SK-N-SH (cell line): Measurements from ENCODE around the gene FAF2. TPM values are rescaled to one million over a fixed set of nuclear protein-coding genes. Genes with fewer than 3 reads are reported as not detected.

Experiments
- CTCF ChIA-PET: fragments of 300-600, 350-600 bp; formaldehyde crosslinking; extraction: SDS; loops from one replicate; lab custom pipeline; 2021; lab: Yijun Ruan, JAX
- POLR2A ChIA-PET: fragments of 350-600 bp; sonication (Branson Sonifier 250); formaldehyde crosslinking; extraction: SDS; loops from one replicate; lab custom pipeline; 2020; ENCODE audit warnings: antibody characterized with exemption, inconsistent platforms; lab: Yijun Ruan, JAX
- DNase-seq: peaks from one replicate; pipeline ENCODE4 v3.0.0; 2012
- H2AFZ ChIP-seq: fragments of 200-600 bp; sonication (generic); 2 replicates; pipeline ENCODE4 v1.8.1; 2016; ENCODE audit warnings: antibody characterized with exemption, mild to moderate bottlenecking, low read depth
- H3F3A ChIP-seq: fragments of 200-600 bp; sonication (generic); replicated peaks from 2 replicates; pipeline ENCODE3; 2016; ENCODE audit warnings: antibody characterized with exemption, mild to moderate bottlenecking; ENCODE audit not compliant: insufficient read depth
- H3K27ac ChIP-seq, 2 experiments: fragments of 200-500 bp in 1 of 2; fragments of 200-600 bp in 1 of 2; sonication (Bioruptor generic) in 1 of 2; sonication (generic), shearing (Covaris generic) in 1 of 2; 2 replicates each; pipeline versions ENCODE4 v1.5.1 to v1.6.1; 2014 to 2016; ENCODE audit warnings: low read depth in 2 of 2, inconsistent platforms in 1 of 2, low read length in 1 of 2, mild to moderate bottlenecking in 1 of 2, mixed read lengths in 1 of 2
- H3K27me3 ChIP-seq: fragments of 200-600 bp; sonication (generic), shearing (Covaris generic); 2 replicates; pipeline ENCODE4 v1.6.1; 2016; ENCODE audit warnings: mixed run types; ENCODE audit not compliant: insufficient read depth
- H3K36me3 ChIP-seq, 2 experiments: fragments of 200-500 bp in 1 of 2; fragments of 200-600 bp in 1 of 2; sonication (Bioruptor generic) in 1 of 2; sonication (generic) in 1 of 2; replicated peaks in 1 of 2; 2 replicates each; pipeline versions ENCODE3 to v1.5.1; 2014 to 2016; ENCODE audit warnings: low read length in 1 of 2, mild to moderate bottlenecking in 1 of 2; ENCODE audit not compliant: insufficient read depth in 2 of 2, control insufficient read depth in 1 of 2
- H3K4me1 ChIP-seq, 2 experiments: fragments of 200-500 bp in 1 of 2; fragments of 200-600 bp in 1 of 2; sonication (Bioruptor generic) in 1 of 2; sonication (generic), shearing (Covaris generic) in 1 of 2; 2 replicates each; pipeline versions ENCODE4 v1.5.1 to v1.6.1; 2014 to 2016; ENCODE audit warnings: low read depth in 1 of 2, low read length in 1 of 2, mixed run types in 1 of 2; ENCODE audit not compliant: insufficient read depth in 2 of 2, control insufficient read depth in 1 of 2
- H3K4me2 ChIP-seq: fragments of 200-600 bp; sonication (generic), shearing (Covaris generic); 2 replicates; pipeline ENCODE4 v1.6.1; 2017; ENCODE audit warnings: mixed run types
- H3K4me3 ChIP-seq, 2 experiments: fragments of 200-500 bp in 1 of 2; fragments of 200-600 bp in 1 of 2; sonication (Bioruptor generic) in 1 of 2; sonication (generic), shearing (Covaris generic) in 1 of 2; 2 replicates each; pipeline versions ENCODE4 v1.5.1 to v1.8.1; 2014 to 2016; ENCODE audit warnings: low read depth in 2 of 2, inconsistent platforms in 1 of 2, low read length in 1 of 2, mild to moderate bottlenecking in 1 of 2, mixed read lengths in 1 of 2, moderate library complexity in 1 of 2
- H3K79me2 ChIP-seq: fragments of 200-600 bp; sonication (generic); 2 replicates; pipeline ENCODE4 v1.8.1; 2017; ENCODE audit warnings: mild to moderate bottlenecking; ENCODE audit not compliant: insufficient read depth
- H3K9ac ChIP-seq: fragments of 200-600 bp; sonication (generic); 2 replicates; pipeline ENCODE4 v1.6.1; 2017; ENCODE audit warnings: mixed run types
- H3K9me2 ChIP-seq: fragments of 200-600 bp; sonication (generic); 2 replicates; pipeline ENCODE4 v1.6.1; 2017; ENCODE audit warnings: mixed run types
- H3K9me3 ChIP-seq: fragments of 200-600 bp; sonication (generic); 2 replicates; pipeline ENCODE4 v1.6.1; 2017; ENCODE audit warnings: mixed run types, mild to moderate bottlenecking, moderate library complexity
- H4K20me1 ChIP-seq: fragments of 200-600 bp; sonication (generic); 2 replicates; pipeline ENCODE4 v1.6.1; 2017; ENCODE audit warnings: mild to moderate bottlenecking, mixed run types; ENCODE audit not compliant: insufficient read depth
- CTCF ChIP-seq: fragments of 200-600 bp; sonication (generic); IDR thresholded peaks from 2 replicates; pipeline ENCODE4 v1.6.1; 2017; ENCODE audit warnings: antibody characterized with exemption, mild to moderate bottlenecking, moderate library complexity
- FOSL2 ChIP-seq: IDR thresholded peaks from 2 replicates; pipeline ENCODE4 v1.4.0; 2012; ENCODE audit warnings: low read depth, mild to moderate bottlenecking, moderate library complexity, borderline replicate concordance
- FOXJ3 ChIP-seq: sonication (generic); formaldehyde crosslinking; IDR thresholded peaks from 2 replicates; pipeline ENCODE4 v1.5.1; 2020; ENCODE audit warnings: mild to moderate bottlenecking, missing genetic modification reagents
- FOXM1 ChIP-seq: IDR thresholded peaks from 2 replicates; pipeline ENCODE4 v1.4.0; 2012; ENCODE audit warnings: low read depth, mild to moderate bottlenecking
- JUND ChIP-seq: IDR thresholded peaks from 2 replicates; pipeline ENCODE4 v1.4.0; 2012
- MXI1 ChIP-seq: IDR thresholded peaks from 2 replicates; pipeline ENCODE4 v1.6.1; 2012; ENCODE audit warnings: mild to moderate bottlenecking, low read depth, low read length, improper control_type of control experiment
- NRF1 ChIP-seq: IDR thresholded peaks from 2 replicates; pipeline ENCODE4 v1.6.1; 2012; ENCODE audit warnings: low read depth, mild to moderate bottlenecking, low read length
- POLR2AphosphoS5 ChIP-seq: IDR thresholded peaks from 2 replicates; pipeline ENCODE4 v1.6.1; 2012; ENCODE audit warnings: low read depth, low read length
- RAD21 ChIP-seq: IDR thresholded peaks from 2 replicates; pipeline ENCODE4 v1.6.1; 2012; ENCODE audit warnings: mild to moderate bottlenecking, low read length
- REST ChIP-seq: IDR thresholded peaks from 2 replicates; pipeline ENCODE4 v1.6.1; 2012; ENCODE audit warnings: mild to moderate bottlenecking, low read depth, low read length, moderate library complexity
- RFX5 ChIP-seq: IDR thresholded peaks from 2 replicates; pipeline ENCODE4 v1.6.1; 2012; ENCODE audit warnings: mild to moderate bottlenecking, improper control_type of control experiment, low read length
- RXRA ChIP-seq: IDR thresholded peaks from 2 replicates; pipeline ENCODE4 v1.4.0; 2012; ENCODE audit warnings: low read depth, mild to moderate bottlenecking, borderline replicate concordance
- SMC3 ChIP-seq: IDR thresholded peaks from 2 replicates; pipeline ENCODE4 v1.6.1; 2012; ENCODE audit warnings: low read depth, low read length, improper control_type of control experiment
- TCF12 ChIP-seq: IDR thresholded peaks from 2 replicates; pipeline ENCODE4 v1.4.0; 2012
- YY1 ChIP-seq: IDR thresholded peaks from 2 replicates; pipeline ENCODE4 v1.4.0; 2012; ENCODE audit warnings: low read depth, mild to moderate bottlenecking
- WGBS: methylation state at CpG from one replicate; pipeline ENCODE4 v1.1.6; 2017; ENCODE audit warnings: low lambda C conversion rate; 5-methylcytosine and 5-hydroxymethylcytosine counted together
- polyA plus RNA-seq, 3 experiments: library from polyadenylated mRNA; depleted of rRNA; stranded (reverse); fragments of >200 nt; gene quantifications; 2 replicates each; pipeline ENCODE4 v1.2.3, GENCODE V29; 2012
- TF ChIP-seq, protein P1 (sequence below): IDR thresholded peaks from 2 replicates; pipeline ENCODE4 v1.4.0; 2012; ENCODE audit warnings: low read depth, borderline replicate concordance
- TF ChIP-seq, protein P2 (sequence below): fragments of 150-350 bp; IDR thresholded peaks from 2 replicates; pipeline ENCODE4 v1.6.1; 2016; ENCODE audit warnings: mild to moderate bottlenecking, low read depth, low read length
- TF ChIP-seq, protein P3 (sequence below): fragments of 150-350 bp; IDR thresholded peaks from 2 replicates; pipeline ENCODE4 v1.6.1; 2017; ENCODE audit warnings: antibody characterized with exemption, low read length, low read depth, borderline replicate concordance
- TF ChIP-seq, protein P4 (sequence below): IDR thresholded peaks from 2 replicates; pipeline ENCODE4 v1.4.0; 2012; ENCODE audit warnings: low read depth

The FAF2 gene
- polyA plus RNA-seq, 1 of the 3 experiments (the other 2 are of a cell fraction) = 25.5 TPM

GRCh38 chr5:176406436-176407052 lies 41.6 kb upstream of the FAF2 start:
- Histone ChIP-seq H3K36me3 (peaks cover 0 to 9% of the 10 kb centered on the region in 2 experiments), H2AFZ (no peak overlapping the region), H3K9me2 (no peaks in the 10 kb centered on the region), H3K4me3 (no peak overlapping the region), H3K9me3 (no peaks in the 10 kb centered on the region), H3F3A (no peaks in the 10 kb centered on the region), H4K20me1 (no peaks in the 10 kb centered on the region), H3K4me1 (no peaks in the 10 kb centered on the region), H3K79me2 (peaks cover 3% of the 10 kb centered on the region; the same call in 1 of the 2 replicates), H3K9ac (no peak overlapping the region), H3K27me3 (no peaks in the 10 kb centered on the region), H3K4me2 (no peak overlapping the region), H3K27ac (no peak overlapping the region)
- DNase-seq = peak; percentile 3
- WGBS = 90% methylated on average over 9 of the region's 9 CpGs
- TF ChIP-seq JUND (no peak), MXI1 (no peak), NRF1 (no peak), TCF12 (no peak), RFX5 (no peak), FOXJ3 (CRISPR knock-in tag) (no peak), REST (no peak), FOSL2 (no peak), RAD21 (no peak), CTCF (no peak), YY1 (no peak), SMC3 (no peak), FOXM1 (no peak), RXRA (no peak), POLR2AphosphoS5 (no peak)
- TF ChIP-seq, protein P1, sequence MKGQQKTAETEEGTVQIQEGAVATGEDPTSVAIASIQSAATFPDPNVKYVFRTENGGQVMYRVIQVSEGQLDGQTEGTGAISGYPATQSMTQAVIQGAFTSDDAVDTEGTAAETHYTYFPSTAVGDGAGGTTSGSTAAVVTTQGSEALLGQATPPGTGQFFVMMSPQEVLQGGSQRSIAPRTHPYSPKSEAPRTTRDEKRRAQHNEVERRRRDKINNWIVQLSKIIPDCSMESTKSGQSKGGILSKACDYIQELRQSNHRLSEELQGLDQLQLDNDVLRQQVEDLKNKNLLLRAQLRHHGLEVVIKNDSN = no peak
- TF ChIP-seq, protein P2, sequence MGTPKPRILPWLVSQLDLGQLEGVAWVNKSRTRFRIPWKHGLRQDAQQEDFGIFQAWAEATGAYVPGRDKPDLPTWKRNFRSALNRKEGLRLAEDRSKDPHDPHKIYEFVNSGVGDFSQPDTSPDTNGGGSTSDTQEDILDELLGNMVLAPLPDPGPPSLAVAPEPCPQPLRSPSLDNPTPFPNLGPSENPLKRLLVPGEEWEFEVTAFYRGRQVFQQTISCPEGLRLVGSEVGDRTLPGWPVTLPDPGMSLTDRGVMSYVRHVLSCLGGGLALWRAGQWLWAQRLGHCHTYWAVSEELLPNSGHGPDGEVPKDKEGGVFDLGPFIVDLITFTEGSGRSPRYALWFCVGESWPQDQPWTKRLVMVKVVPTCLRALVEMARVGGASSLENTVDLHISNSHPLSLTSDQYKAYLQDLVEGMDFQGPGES = no peak
- TF ChIP-seq, protein P3, sequence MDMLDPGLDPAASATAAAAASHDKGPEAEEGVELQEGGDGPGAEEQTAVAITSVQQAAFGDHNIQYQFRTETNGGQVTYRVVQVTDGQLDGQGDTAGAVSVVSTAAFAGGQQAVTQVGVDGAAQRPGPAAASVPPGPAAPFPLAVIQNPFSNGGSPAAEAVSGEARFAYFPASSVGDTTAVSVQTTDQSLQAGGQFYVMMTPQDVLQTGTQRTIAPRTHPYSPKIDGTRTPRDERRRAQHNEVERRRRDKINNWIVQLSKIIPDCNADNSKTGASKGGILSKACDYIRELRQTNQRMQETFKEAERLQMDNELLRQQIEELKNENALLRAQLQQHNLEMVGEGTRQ = no peak
- TF ChIP-seq, protein P4, sequence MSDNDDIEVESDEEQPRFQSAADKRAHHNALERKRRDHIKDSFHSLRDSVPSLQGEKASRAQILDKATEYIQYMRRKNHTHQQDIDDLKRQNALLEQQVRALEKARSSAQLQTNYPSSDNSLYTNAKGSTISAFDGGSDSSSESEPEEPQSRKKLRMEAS = no peak
- CTCF ChIA-PET = interaction anchor here (1.0 to 2.1 kb wide), 3 partner anchors 9 to 676 kb away, joined by 3 to 11 read pairs (median 6); partner anchors contain the start of gene CLTB
- POLR2A ChIA-PET = interaction anchor here (1.2 kb wide), 1 partner anchor 15 kb away, joined by 6 read pairs; no protein-coding TSS in a partner anchor
